B cell (primary cell): ENCODE data around the gene TTLL6.

Experiments used
- EZH2 ChIP-seq: IDR thresholded peaks from 2 replicates; pipeline ENCODE4 v1.6.1; 2012; ENCODE audit warnings: borderline replicate concordance, low read depth, mild to moderate bottlenecking, moderate library complexity, low read length; ENCODE audit not compliant: insufficient read depth, poor library complexity, severe bottlenecking
- TF ChIP-seq, protein P1 (sequence below): fragments of 200-600 bp; IDR thresholded peaks from one replicate; pipeline ENCODE4 v1.8.0; 2022; ENCODE audit warnings: antibody characterized with exemption, mild to moderate bottlenecking

DNA sequence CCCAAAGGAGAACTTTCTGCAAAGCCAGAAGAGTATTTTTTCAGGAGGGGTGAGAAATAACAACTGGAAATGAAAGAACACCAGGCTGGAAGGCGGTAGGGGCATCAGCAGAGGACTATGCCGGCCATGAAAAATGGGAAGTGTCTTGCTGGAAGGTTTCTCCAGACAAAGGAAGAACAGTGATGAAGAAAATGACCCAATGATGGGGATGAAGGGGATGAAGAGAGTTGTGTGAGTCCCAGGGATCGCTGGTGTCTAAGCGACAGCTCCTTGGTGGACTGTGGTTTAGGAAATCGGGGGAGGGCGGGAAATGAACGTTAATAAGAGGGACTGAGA, 623 bp downstream of the TTLL6 start:
- TF ChIP-seq, protein P1, sequence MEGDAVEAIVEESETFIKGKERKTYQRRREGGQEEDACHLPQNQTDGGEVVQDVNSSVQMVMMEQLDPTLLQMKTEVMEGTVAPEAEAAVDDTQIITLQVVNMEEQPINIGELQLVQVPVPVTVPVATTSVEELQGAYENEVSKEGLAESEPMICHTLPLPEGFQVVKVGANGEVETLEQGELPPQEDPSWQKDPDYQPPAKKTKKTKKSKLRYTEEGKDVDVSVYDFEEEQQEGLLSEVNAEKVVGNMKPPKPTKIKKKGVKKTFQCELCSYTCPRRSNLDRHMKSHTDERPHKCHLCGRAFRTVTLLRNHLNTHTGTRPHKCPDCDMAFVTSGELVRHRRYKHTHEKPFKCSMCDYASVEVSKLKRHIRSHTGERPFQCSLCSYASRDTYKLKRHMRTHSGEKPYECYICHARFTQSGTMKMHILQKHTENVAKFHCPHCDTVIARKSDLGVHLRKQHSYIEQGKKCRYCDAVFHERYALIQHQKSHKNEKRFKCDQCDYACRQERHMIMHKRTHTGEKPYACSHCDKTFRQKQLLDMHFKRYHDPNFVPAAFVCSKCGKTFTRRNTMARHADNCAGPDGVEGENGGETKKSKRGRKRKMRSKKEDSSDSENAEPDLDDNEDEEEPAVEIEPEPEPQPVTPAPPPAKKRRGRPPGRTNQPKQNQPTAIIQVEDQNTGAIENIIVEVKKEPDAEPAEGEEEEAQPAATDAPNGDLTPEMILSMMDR, result no peak
- TF ChIP-seq EZH2, result no peak
